IMR-90 (cell line): ENCODE results near the gene GMPPA. TPM values are rescaled to one million over a fixed set of nuclear protein-coding genes. Genes with fewer than 3 reads are reported as not detected.
A peak's percentile ranks its signal among the peaks of the same experiment; 100 is the strongest.

Experiments
- ATAC-seq: fragments of 200-7000 bp; cut with Tn5 transposase; 2 replicates; pipeline ENCODE4 v1.9.1; 2020; ENCODE audit warnings: low read depth, mild to moderate bottlenecking, moderate library complexity
- BruUV-seq: library from RNA; stranded (reverse); fragments of 400-500 nt; replicated peaks from 2 replicates; lab custom pipeline; 2021; lab: Mats Ljungman, UMichigan
- CTCF ChIA-PET: fragments of 300-600 bp; formaldehyde crosslinking; extraction: SDS; loops from one replicate; lab custom pipeline; 2021; ENCODE audit warnings: antibody characterized with exemption; lab: Yijun Ruan, JAX
- POLR2A ChIA-PET: fragments of 300-600 bp; sonication (Branson Sonifier 250); formaldehyde crosslinking; loops from one replicate; lab custom pipeline; 2022; ENCODE audit warnings: antibody characterized with exemption; ENCODE audit not compliant: unreplicated experiment; lab: Charles Lee
- DNase-seq: peaks from one replicate; pipeline ENCODE4 v3.0.0; 2013
- H2AFZ ChIP-seq: replicated peaks from 2 replicates; pipeline ENCODE3; 2013; ENCODE audit warnings: low read length, mild to moderate bottlenecking; ENCODE audit not compliant: poor library complexity
- H2AK5ac ChIP-seq: 2 replicates; pipeline ENCODE4 v1.6.1; 2013; ENCODE audit warnings: low read depth, low read length, inconsistent platforms
- H2AK9ac ChIP-seq: replicated peaks from 2 replicates; pipeline ENCODE3; 2013; ENCODE audit warnings: mild to moderate bottlenecking, low read depth, low read length, moderate library complexity; ENCODE audit not compliant: poor library complexity
- H2BK120ac ChIP-seq: 2 replicates; pipeline ENCODE4 v1.6.1; 2013; ENCODE audit warnings: low read depth, low read length, inconsistent platforms
- H2BK15ac ChIP-seq: 3 replicates; pipeline ENCODE4 v1.6.1; 2013; ENCODE audit warnings: low read depth, low read length, inconsistent platforms
- H2BK20ac ChIP-seq: 2 replicates; pipeline ENCODE4 v1.6.1; 2013; ENCODE audit warnings: low read depth, mild to moderate bottlenecking, inconsistent platforms, low read length, moderate library complexity
- H2BK5ac ChIP-seq: 2 replicates; pipeline ENCODE4 v1.6.1; 2013; ENCODE audit warnings: mild to moderate bottlenecking, low read depth, low read length, inconsistent platforms; ENCODE audit not compliant: poor library complexity, severe bottlenecking
- H3K14ac ChIP-seq: replicated peaks from 2 replicates; pipeline ENCODE4 v1.6.1; 2013; ENCODE audit warnings: low read depth, low read length, inconsistent platforms
- H3K18ac ChIP-seq: 2 replicates; pipeline ENCODE4 v1.6.1; 2013; ENCODE audit warnings: low read depth, low read length, control low read depth
- H3K23ac ChIP-seq: 2 replicates; pipeline ENCODE4 v1.6.1; 2013; ENCODE audit warnings: low read depth, low read length, inconsistent platforms
- H3K27ac ChIP-seq: 2 replicates; pipeline ENCODE4 v1.5.1; 2013; ENCODE audit warnings: mild to moderate bottlenecking, control low read depth, low read length; ENCODE audit not compliant: insufficient read depth
- H3K27me3 ChIP-seq: 2 replicates; pipeline ENCODE4 v1.6.1; 2013; ENCODE audit warnings: low read length; ENCODE audit not compliant: control insufficient read depth, insufficient read depth
- H3K36me3 ChIP-seq: 2 replicates; pipeline ENCODE4 v1.6.1; 2013; ENCODE audit warnings: low read length, mixed read lengths; ENCODE audit not compliant: control insufficient read depth, insufficient read depth
- H3K4ac ChIP-seq: 2 replicates; pipeline ENCODE4 v1.6.1; 2013; ENCODE audit warnings: low read depth, low read length, inconsistent platforms
- H3K4me1 ChIP-seq: 2 replicates; pipeline ENCODE4 v1.6.1; 2013; ENCODE audit warnings: low read length, mixed read lengths; ENCODE audit not compliant: control insufficient read depth, insufficient read depth
- H3K4me2 ChIP-seq: 2 replicates; pipeline ENCODE4 v1.6.1; 2013; ENCODE audit warnings: low read depth, mild to moderate bottlenecking, control low read depth, low read length, moderate library complexity
- H3K4me3 ChIP-seq: 2 replicates; pipeline ENCODE4 v1.5.1; 2013; ENCODE audit warnings: low read depth, mild to moderate bottlenecking, control low read depth, low read length, moderate library complexity; ENCODE audit not compliant: insufficient read depth
- H3K56ac ChIP-seq: 2 replicates; pipeline ENCODE4 v1.6.1; 2013; ENCODE audit warnings: low read length, inconsistent platforms; ENCODE audit not compliant: insufficient read depth; ENCODE audit errors: extremely low read depth
- H3K79me1 ChIP-seq, 2 experiments: 2 replicates each; pipeline ENCODE4 v1.6.1; 2013; ENCODE audit warnings: low read length in 2 of 2, inconsistent platforms in 1 of 2, low read depth in 1 of 2
- H3K9ac ChIP-seq: 2 replicates; pipeline ENCODE4 v1.6.1; 2013; ENCODE audit warnings: low read depth, low read length, control low read depth
- H3K9me1 ChIP-seq: 2 replicates; pipeline ENCODE4 v1.6.1; 2013; ENCODE audit warnings: low read length, inconsistent platforms; ENCODE audit not compliant: insufficient read depth
- H3K9me3 ChIP-seq: 2 replicates; pipeline ENCODE4 v1.6.1; 2013; ENCODE audit warnings: low read length; ENCODE audit not compliant: control insufficient read depth, insufficient read depth
- H4K20me1 ChIP-seq: 2 replicates; pipeline ENCODE4 v1.6.1; 2013; ENCODE audit warnings: low read length, inconsistent platforms; ENCODE audit not compliant: insufficient read depth
- H4K5ac ChIP-seq: 2 replicates; pipeline ENCODE4 v1.6.1; 2013; ENCODE audit warnings: mild to moderate bottlenecking, low read depth, low read length, control low read depth
- H4K8ac ChIP-seq, 2 experiments: 2 replicates each; pipeline ENCODE4 v1.6.1; 2013; ENCODE audit warnings: low read depth in 2 of 2, low read length in 2 of 2, control low read depth in 1 of 2, inconsistent platforms in 1 of 2
- H4K91ac ChIP-seq: 2 replicates; pipeline ENCODE4 v1.6.1; 2013; ENCODE audit warnings: low read depth, low read length, inconsistent platforms; ENCODE audit not compliant: insufficient read depth
- MAZ ChIP-seq: IDR thresholded peaks from 2 replicates; pipeline ENCODE4 v1.6.1; 2012; ENCODE audit warnings: low read depth, mild to moderate bottlenecking, low read length, improper control_type of control experiment, moderate library complexity, borderline replicate concordance
- NFE2L2 ChIP-seq: fragments of 150-350 bp; IDR thresholded peaks from 2 replicates; pipeline ENCODE4 v1.6.1; 2016; ENCODE audit warnings: low read depth, mild to moderate bottlenecking, low read length
- RAD21 ChIP-seq: IDR thresholded peaks from 2 replicates; pipeline ENCODE4 v1.6.1; 2012; ENCODE audit warnings: low read length, improper control_type of control experiment
- WGBS, 2 experiments: methylation state at CpG; one replicate each; pipeline versions ENCODE4 v1.1.5 to v1.1.7; 2013; ENCODE audit warnings: missing lambda C conversion rate in 2 of 2; ENCODE audit not compliant: insufficient read length in 1 of 2; ENCODE audit errors: extremely low coverage in 2 of 2; 5-methylcytosine and 5-hydroxymethylcytosine counted together
- dilution Hi-C: fragments of 300-500 bp; cut with HindIII; formaldehyde crosslinking; loops from one replicate; pipeline ENCODE4 v1.14.3; 2018; ENCODE audit warnings: low sequenced_read_pairs; ENCODE audit not compliant: unreplicated experiment
- in situ Hi-C: fragments of 300-500 bp; cut with MboI; formaldehyde crosslinking; loops from 3 replicates; pipeline ENCODE4 v1.14.3; 2019; ENCODE audit warnings: low sequenced_read_pairs, inconsistent platforms, mixed read lengths
- intact Hi-C: fragments of 100-400 bp; cut with micrococcal nuclease; formaldehyde crosslinking; loops from 2 replicates; pipeline ENCODE4 v1.10.0; 2022
- polyA plus RNA-seq, 3 experiments: library from polyadenylated mRNA; depleted of rRNA; stranded (reverse); fragments of >200 nt; gene quantifications; 2 replicates each; pipeline ENCODE4 v1.2.3, GENCODE V29; 2012; ENCODE audit warnings: low replicate concordance in 1 of 3
- total RNA-seq: library from RNA; depleted of rRNA; stranded (reverse); fragments of >200 nt; gene quantifications from 2 replicates; pipeline ENCODE4 v1.2.3, GENCODE V29; 2012

The GMPPA gene
- total and polyA plus RNA-seq, 2 of the 4 experiments (the other 2 are of a cell fraction) = 103 to 134 TPM

DNA sequence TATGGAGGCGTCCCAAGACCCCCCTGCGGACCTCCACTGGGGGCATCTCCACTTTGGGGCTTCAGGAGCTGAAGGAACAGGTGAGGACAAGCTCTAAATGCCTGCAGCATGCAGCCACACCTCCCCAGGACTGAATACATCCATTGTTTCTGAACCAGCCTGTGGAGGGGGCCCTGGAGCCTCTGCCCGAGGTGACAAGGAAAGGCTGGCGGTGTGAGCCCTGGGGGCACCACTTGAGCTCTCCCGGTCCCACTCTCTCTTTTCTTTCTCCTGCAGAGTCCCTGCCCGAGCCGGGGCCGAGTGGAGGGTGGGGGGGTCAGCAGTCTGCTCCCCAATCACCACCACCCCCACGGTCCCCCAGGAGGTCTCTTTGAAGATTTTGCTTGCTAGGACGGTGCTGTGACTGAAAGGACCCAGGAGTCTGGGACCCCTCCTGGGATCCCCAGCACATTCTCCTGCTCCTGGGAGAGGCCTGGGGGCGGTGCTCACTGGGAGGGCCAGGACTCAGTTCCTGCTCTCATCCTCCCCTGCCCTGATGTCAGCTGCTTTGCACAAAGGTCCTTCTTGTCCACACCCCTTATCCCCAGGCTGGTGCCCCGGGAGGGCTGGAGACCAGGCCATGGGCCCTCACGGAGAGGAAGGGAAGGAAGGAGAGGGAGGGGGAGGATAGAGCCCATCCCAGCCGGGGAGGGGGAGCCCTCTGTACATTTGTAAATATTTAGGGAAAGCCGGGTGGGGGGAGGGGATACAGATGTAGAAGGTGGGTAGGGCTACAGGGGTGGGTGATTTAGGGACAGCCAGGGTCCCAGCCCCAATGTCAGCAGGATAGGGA lies 39.2 kb downstream of the GMPPA start:
- H4K91ac ChIP-seq = peak overlapping the region; percentile 4; the same call in 1 of the 2 replicates
- H2AK5ac ChIP-seq = no peak overlapping the region
- no peak overlapping the region for H3K56ac ChIP-seq
- dilution Hi-C loops = no loop called here
- TF ChIP-seq MAZ (peak; percentile 20; the same call in 1 of the 2 replicates), NFE2L2 (no peak), RAD21 (no peak)
- DNase-seq (no peak), ATAC-seq (peak; percentile 16)
- POLR2A ChIA-PET = no interaction called here
- H4K8ac ChIP-seq = no peak overlapping the region; a peak in 1 of 4 replicates
- peak overlapping the region; percentile 24 for H3K9ac ChIP-seq
- H2BK20ac ChIP-seq = no peak overlapping the region
- intact Hi-C loops = no loop called here
- H3K18ac ChIP-seq = no peak overlapping the region; the same call in 1 of the 2 replicates
- peak overlapping the region; percentile 89 for H2AK9ac ChIP-seq
- 0 out of 2 replicates have a peak, but pooled peaks cover 2% of the 10 kb centered on the region for H3K9me1 ChIP-seq
- H2BK15ac ChIP-seq = no peak overlapping the region
- no peak overlapping the region for H2BK5ac ChIP-seq
- no peaks in the 10 kb centered on the region for H3K9me3 ChIP-seq
- H2BK120ac ChIP-seq = no peak overlapping the region
- H3K27ac ChIP-seq = peak overlapping the region; percentile 33
- H4K20me1 ChIP-seq = peaks cover 27% of the 10 kb centered on the region
- no peak overlapping the region for H3K4me3 ChIP-seq
- in situ Hi-C loops = no loop called here
- peaks cover 6 to 38% of the 10 kb centered on the region in 2 experiments; a peak in 3 of 4 replicates for H3K79me1 ChIP-seq
- H3K4ac ChIP-seq = no peak overlapping the region
- H4K5ac ChIP-seq = peak overlapping the region; percentile 13; the same call in 1 of the 2 replicates
- CTCF ChIA-PET = interaction anchor here (0.6 kb wide), 2 partner anchors 8 to 81 kb away, joined by 3 to 4 read pairs; no protein-coding TSS in a partner anchor
- H3K4me2 ChIP-seq = no peak overlapping the region; the same call in 1 of the 2 replicates
- peaks cover 6% of the 10 kb centered on the region; the same call in 1 of the 2 replicates for H3K27me3 ChIP-seq
- WGBS, 2 experiments = 81% methylated on average over 3 of the region's 15 CpGs; no CpG with 5 or more reads in 1 of the 2 experiments
- no peak overlapping the region for H3K23ac ChIP-seq
- H3K14ac ChIP-seq = no peak overlapping the region
- no peak overlapping the region for H2AFZ ChIP-seq
- peaks cover 24% of the 10 kb centered on the region for H3K4me1 ChIP-seq
- H3K36me3 ChIP-seq = peaks cover 26% of the 10 kb centered on the region
- BruUV-seq = no TSS peak
